Ectodermal cell (in vitro differentiated cells): Measurements from ENCODE around the gene NFATC1.
"Not testable (repeated sequence)": the region's sequence is repeated elsewhere in the genome, so short reads cannot be mapped to it uniquely, and the experiment has no call there.

Source experiments
- H3K27ac ChIP-seq: 2 replicates; pipeline ENCODE4 v1.7.0; 2013; ENCODE audit warnings: mild to moderate bottlenecking, low read depth, low read length; ENCODE audit not compliant: insufficient read depth, poor library complexity, severe bottlenecking
- H3K27me3 ChIP-seq: 2 replicates; pipeline ENCODE4 v1.7.0; 2013; ENCODE audit warnings: mild to moderate bottlenecking, low read length; ENCODE audit not compliant: insufficient read depth, control insufficient read depth, poor library complexity, severe bottlenecking
- H3K36me3 ChIP-seq: one replicate; pipeline ENCODE4 v1.7.0; 2013; ENCODE audit warnings: low read length; ENCODE audit not compliant: control insufficient read depth, insufficient read depth
- H3K4me1 ChIP-seq: one replicate; pipeline ENCODE4 v1.7.0; 2013; ENCODE audit warnings: low read length; ENCODE audit not compliant: control insufficient read depth, insufficient read depth
- H3K4me3 ChIP-seq: 2 replicates; pipeline ENCODE4 v1.7.0; 2013; ENCODE audit warnings: low read depth, low read length, control low read depth; ENCODE audit not compliant: insufficient read depth
- H3K9me3 ChIP-seq: 2 replicates; pipeline ENCODE4 v1.7.0; 2013; ENCODE audit warnings: mild to moderate bottlenecking, low read length, moderate library complexity; ENCODE audit not compliant: control insufficient read depth
- WGBS, 2 experiments: methylation state at CpG; one replicate each; pipeline ENCODE4 v1.1.7; 2013; ENCODE audit warnings: missing lambda C conversion rate in 2 of 2; 5-methylcytosine and 5-hydroxymethylcytosine counted together

Gene NFATC1

GRCh38 chr18:79375441-79376154 is 20.1 kb upstream of the NFATC1 start:
- H3K27me3 ChIP-seq: no peaks in the 10 kb centered on the region
- WGBS, 2 experiments: 89 to 91% methylated on average over 10 of the region's 10 CpGs
- H3K27ac ChIP-seq: no peak overlapping the region

DNA sequence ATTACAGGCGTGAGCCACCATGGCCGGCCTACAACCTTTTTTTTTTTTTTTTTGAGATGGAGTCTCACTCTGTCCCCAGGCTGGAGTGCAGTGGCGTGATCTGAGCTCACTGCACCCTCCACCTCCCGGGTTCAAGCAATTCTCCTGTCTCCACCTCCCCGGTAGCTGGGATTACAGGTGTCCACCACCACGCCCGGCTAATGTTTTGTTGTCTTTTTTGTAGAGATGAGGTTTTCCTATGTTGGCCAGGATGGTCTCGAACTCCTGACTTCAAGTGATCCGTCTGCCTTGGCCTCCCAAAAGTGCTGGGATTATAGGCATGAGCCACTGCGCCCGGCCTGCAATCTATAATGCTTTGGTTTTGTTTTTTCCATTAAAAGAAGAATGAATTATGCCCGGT is 19.1 kb upstream of the NFATC1 start:
- not testable (repeated sequence) for H3K36me3 ChIP-seq, H3K27ac ChIP-seq, H3K4me3 ChIP-seq, H3K4me1 ChIP-seq, H3K27me3 ChIP-seq, H3K9me3 ChIP-seq
- WGBS, 2 experiments: 93 to 96% methylated on average over 12 of the region's 12 CpGs

More at GRCh38 chr18:79375441-79376154, 20.1 kb upstream of the NFATC1 start:
- Histone ChIP-seq H3K4me1 (no peaks in the 10 kb centered on the region), H3K36me3 (no peaks in the 10 kb centered on the region), H3K4me3 (no peak overlapping the region), H3K9me3 (no peaks in the 10 kb centered on the region)

DNA sequence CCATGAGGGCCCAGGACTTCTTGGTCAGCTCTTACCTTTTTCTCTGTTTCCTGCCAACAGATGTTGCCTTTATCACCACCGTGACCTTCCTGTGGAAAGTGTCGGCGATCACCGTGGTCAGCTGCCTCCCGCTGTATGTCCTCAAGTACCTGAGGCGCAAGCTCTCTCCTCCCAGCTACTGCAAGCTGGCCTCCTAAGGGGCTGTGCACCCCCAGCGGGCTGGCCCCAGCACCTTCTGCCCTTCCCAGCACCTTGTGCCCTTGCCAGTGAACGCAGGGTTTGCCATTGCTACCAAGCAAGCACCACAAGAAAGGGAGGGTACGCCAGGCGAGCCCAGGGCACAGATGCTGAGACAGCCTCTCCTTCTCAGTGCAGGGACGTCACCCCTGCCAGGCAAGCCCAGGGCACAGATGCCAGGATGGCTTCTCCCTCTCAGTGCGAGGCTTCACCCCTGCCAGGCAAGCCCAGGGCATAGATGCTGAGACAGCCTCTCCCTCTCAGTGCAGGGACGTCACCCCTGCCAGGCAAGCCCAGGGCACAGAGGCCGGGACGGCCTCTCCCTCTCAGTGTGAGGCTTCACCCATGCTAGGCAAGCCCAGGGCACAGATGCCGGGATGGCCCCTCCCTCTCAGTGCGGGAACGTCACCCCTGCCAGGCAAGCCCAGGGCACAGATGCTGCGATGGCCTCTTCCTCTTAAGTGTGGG is 18.4 kb upstream of the NFATC1 start:
- Histone ChIP-seq H3K4me1 (no peaks in the 10 kb centered on the region), H3K36me3 (no peaks in the 10 kb centered on the region), H3K27ac (no peak overlapping the region), H3K27me3 (no peaks in the 10 kb centered on the region), H3K9me3 (no peaks in the 10 kb centered on the region), H3K4me3 (no peak overlapping the region)
- 94 to 95% methylated on average over 19 of the region's 19 CpGs for WGBS, 2 experiments

DNA sequence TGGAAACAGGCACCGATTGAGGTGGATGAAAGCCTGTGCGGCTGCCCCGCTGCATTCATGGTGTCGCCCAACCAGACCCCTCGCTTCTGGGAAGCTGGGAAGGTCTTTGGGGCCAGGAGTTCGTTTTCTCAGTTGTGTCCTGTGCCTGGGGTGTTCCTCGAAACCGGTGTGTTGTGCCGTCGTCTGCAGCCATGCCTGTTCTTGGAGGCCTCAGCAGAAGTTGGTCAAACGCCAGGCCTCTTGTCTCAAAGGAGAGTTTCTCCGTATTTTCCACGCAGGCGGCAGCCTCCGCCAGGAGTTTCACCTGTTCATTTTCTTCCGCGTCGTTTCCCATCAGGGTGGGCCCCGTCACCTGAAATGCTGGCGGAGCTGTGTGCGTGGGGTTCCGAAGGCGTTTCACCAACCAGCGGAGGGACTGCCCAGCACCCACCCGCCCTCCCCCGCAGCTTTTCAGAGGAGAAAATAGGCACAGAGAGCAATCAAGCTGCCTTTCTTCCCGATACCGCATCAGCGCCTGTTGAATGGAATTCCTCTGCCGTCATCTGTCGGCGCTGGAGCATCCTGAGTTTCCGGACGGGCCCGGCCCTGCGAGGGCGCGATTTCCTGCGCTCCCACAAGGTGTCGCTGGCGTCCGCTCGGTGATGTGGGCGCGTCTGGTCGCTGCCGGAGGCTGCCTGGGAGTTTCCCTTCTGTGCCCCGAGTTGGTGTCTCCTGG is 17.0 kb upstream of the NFATC1 start:
- 43% methylated on average over 48 of the region's 48 CpGs for WGBS, 2 experiments
- Histone ChIP-seq H3K27ac (no peak overlapping the region), H3K36me3 (no peaks in the 10 kb centered on the region), H3K27me3 (no peaks in the 10 kb centered on the region), H3K4me1 (no peaks in the 10 kb centered on the region), H3K9me3 (no peaks in the 10 kb centered on the region), H3K4me3 (no peak overlapping the region)

GRCh38 chr18:79379251-79379905 is 16.4 kb upstream of the NFATC1 start:
- Histone ChIP-seq H3K9me3 (no peaks in the 10 kb centered on the region), H3K4me3 (no peak overlapping the region), H3K27me3 (no peaks in the 10 kb centered on the region), H3K36me3 (no peaks in the 10 kb centered on the region), H3K4me1 (no peaks in the 10 kb centered on the region), H3K27ac (no peak overlapping the region)
- WGBS, 2 experiments: 70 to 71% methylated on average over 22 of the region's 22 CpGs

DNA sequence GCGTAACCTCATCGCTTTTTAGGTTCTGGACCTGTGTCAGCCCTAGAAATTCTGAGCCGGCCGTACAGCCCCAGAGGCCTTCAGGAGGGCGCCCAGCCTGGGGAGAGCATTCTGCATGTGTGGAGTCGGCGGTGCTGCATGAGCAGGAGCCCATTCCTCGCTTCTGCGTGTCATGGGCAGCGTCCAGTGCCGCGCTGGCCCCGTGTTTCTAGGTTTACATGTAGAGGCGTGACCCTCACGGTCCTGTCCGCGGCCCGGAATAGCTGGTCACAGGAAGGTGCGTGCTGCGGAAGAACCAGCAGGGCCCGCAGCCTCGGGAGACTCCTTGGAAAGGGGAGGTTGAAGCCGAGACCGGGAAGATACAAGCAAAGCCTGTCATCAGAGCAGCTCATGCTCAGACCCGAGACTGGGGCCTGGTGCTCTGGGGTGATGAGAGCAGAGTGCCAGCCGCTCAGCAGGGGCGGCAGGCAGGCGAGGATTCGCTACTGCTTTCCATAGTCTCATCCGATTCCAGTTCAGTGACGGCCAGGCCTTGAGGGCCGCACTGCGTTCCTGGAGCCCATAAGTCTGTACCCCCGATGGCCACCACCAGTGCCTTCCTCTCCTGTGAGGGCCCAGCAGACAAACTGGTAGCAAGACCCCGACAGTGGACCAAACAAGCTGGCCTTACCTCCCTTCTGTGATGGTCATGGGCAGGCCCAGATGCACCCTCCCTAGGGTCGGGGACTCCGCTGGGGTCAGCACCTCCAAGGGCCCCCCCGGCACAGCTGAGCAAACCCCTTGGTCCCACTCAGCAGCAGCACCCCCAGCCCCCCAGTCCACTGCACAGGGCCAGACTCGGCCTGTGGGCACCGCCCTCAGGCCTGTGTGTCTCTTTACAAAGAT is 15.6 kb upstream of the NFATC1 start:
- 93% methylated on average over 40 of the region's 40 CpGs for WGBS, 2 experiments
- Histone ChIP-seq H3K4me1 (no peaks in the 10 kb centered on the region), H3K36me3 (no peaks in the 10 kb centered on the region), H3K27me3 (no peaks in the 10 kb centered on the region), H3K9me3 (no peaks in the 10 kb centered on the region), H3K27ac (no peak overlapping the region), H3K4me3 (no peak overlapping the region)

- H3K4me3 ChIP-seq: no peak overlapping the region
- 70 to 72% methylated on average over 30 of the region's 30 CpGs for WGBS, 2 experiments
- H3K27me3 ChIP-seq: no peaks in the 10 kb centered on the region
- no peak overlapping the region for H3K27ac ChIP-seq
- H3K4me1 ChIP-seq: no peaks in the 10 kb centered on the region
- no peaks in the 10 kb centered on the region for H3K36me3 ChIP-seq
- H3K9me3 ChIP-seq: no peaks in the 10 kb centered on the region
Measured at GRCh38 chr18:79380816-79381806, 14.6 kb upstream of the NFATC1 start.

DNA sequence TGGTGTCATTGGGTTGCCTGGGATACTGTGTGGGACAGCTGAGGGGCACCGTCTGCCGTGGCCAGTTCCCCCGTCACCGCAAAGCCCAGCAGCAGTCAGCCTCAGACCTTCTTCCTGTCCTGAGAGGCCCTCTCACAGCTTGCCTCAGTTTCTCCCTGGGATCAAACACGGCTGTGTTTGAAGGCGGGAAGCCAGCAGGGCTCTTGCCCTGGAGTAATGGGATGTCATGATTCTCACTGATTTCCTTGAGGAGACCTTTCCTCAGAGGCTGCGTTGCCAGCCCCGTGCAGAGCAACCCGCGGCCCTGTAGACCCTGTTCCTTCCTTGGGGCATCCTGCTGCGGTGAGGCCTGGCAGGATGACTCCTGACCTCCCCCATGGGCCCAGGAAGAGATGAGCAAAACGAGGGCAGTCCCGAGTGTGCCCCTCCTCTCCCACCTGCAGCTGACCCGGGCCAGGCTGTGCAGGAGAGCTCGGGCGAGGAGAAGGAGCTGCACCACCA is 13.9 kb upstream of the NFATC1 start:
- 90 to 92% methylated on average over 16 of the region's 16 CpGs for WGBS, 2 experiments
- no peak overlapping the region for H3K4me3 ChIP-seq
- H3K27me3 ChIP-seq: no peaks in the 10 kb centered on the region
- no peaks in the 10 kb centered on the region for H3K36me3 ChIP-seq
- no peaks in the 10 kb centered on the region for H3K9me3 ChIP-seq
- no peak overlapping the region for H3K27ac ChIP-seq
- no peaks in the 10 kb centered on the region for H3K4me1 ChIP-seq
